Measurements from ENCODE around the gene PYY. TPM values are rescaled to one million over a fixed set of nuclear protein-coding genes. Genes with fewer than 3 reads are reported as not detected.

Gene PYY
- total RNA-seq, 1 donor from 2014 or later: not detected

- no peak for TF ChIP-seq CTCF (IDR thresholded peaks at IDR 0.05)
- Histone ChIP-seq H3K27ac (no peak overlapping the region), H3F3A (ENCODE audit: low read depth) (peaks cover 27% of the 10 kb centered on the region), H3K4me1 (no peaks in the 10 kb centered on the region), H2AFZ (replicated peaks) (no peak overlapping the region), H3K9me3 (ENCODE audit: low read depth) (no peaks in the 10 kb centered on the region), H4K20me1 (ENCODE audit: low read depth) (no peaks in the 10 kb centered on the region), H3K9ac (no peak overlapping the region), H3K79me2 (ENCODE audit: low read depth) (no peaks in the 10 kb centered on the region), H3K4me2 (no peak overlapping the region), H3K27me3 (peaks cover 62% of the 10 kb centered on the region), H3K36me3 (no peaks in the 10 kb centered on the region), H3K4me3 (no peak overlapping the region)
- peaks cover 16% of the 10 kb centered on the region for H3K4me1 Mint-ChIP-seq
- H3K27ac Mint-ChIP-seq: no peak overlapping the region
- H3K36me3 Mint-ChIP-seq: no peaks in the 10 kb centered on the region
- no peak for DNase-seq (ENCODE audit: low spot score)
- no peak overlapping the region for H3K4me3 Mint-ChIP-seq
- H3K9me3 Mint-ChIP-seq: no peaks in the 10 kb centered on the region
- peaks cover 54% of the 10 kb centered on the region for H3K27me3 Mint-ChIP-seq (ENCODE audit: insufficient read depth, low read depth)
Observed at GRCh38 chr17:43950554-43950953, 3.2 kb downstream of the PYY start.

- Mint-ChIP-seq H3K9me3 (no peaks in the 10 kb centered on the region), H3K4me1 (peaks cover 16% of the 10 kb centered on the region), H3K4me3 (no peak overlapping the region), H3K36me3 (no peaks in the 10 kb centered on the region), H3K27ac (no peak overlapping the region), H3K27me3 (ENCODE audit: insufficient read depth, low read depth) (peaks cover 51% of the 10 kb centered on the region)
- H3K4me2 ChIP-seq: no peak overlapping the region
- no peaks in the 10 kb centered on the region for H3K79me2 ChIP-seq (ENCODE audit: low read depth)
- H3K36me3 ChIP-seq: no peaks in the 10 kb centered on the region
- H3K9me3 ChIP-seq (ENCODE audit: low read depth): no peaks in the 10 kb centered on the region
- no peak overlapping the region for H3K9ac ChIP-seq
- H3K4me3 ChIP-seq: no peak overlapping the region
- H4K20me1 ChIP-seq (ENCODE audit: low read depth): no peaks in the 10 kb centered on the region
- no peak overlapping the region for H3K27ac ChIP-seq
- H2AFZ ChIP-seq (replicated peaks): no peak overlapping the region
- DNase-seq (ENCODE audit: low spot score): no peak
- peaks cover 54% of the 10 kb centered on the region for H3K27me3 ChIP-seq
- no peak for TF ChIP-seq EZH2 (IDR thresholded peaks at IDR 0.05)
- no peak for TF ChIP-seq CTCF (IDR thresholded peaks at IDR 0.05)
- no peak for TF ChIP-seq EZH2phosphoT487 (IDR thresholded peaks at IDR 0.05)
- H3K4me1 ChIP-seq: no peaks in the 10 kb centered on the region
- H3F3A ChIP-seq (ENCODE audit: low read depth): peaks cover 27% of the 10 kb centered on the region
Observed at GRCh38 chr17:43949781-43950180, 4.0 kb downstream of the PYY start.

GRCh38 chr17:43946781-43947180, 7.0 kb downstream of the PYY start:
- H4K20me1 ChIP-seq (ENCODE audit: low read depth): no peaks in the 10 kb centered on the region
- H3K9ac ChIP-seq: no peak overlapping the region
- no peaks in the 10 kb centered on the region for H3K9me3 Mint-ChIP-seq
- no peak overlapping the region for H3K27ac ChIP-seq
- no peak overlapping the region for H2AFZ ChIP-seq (replicated peaks)
- H3K36me3 Mint-ChIP-seq: no peaks in the 10 kb centered on the region
- no peaks in the 10 kb centered on the region for H3K4me1 ChIP-seq
- H3K4me1 Mint-ChIP-seq: peaks cover 9% of the 10 kb centered on the region
- no peak overlapping the region for H3K27ac Mint-ChIP-seq
- H3K27me3 Mint-ChIP-seq (ENCODE audit: insufficient read depth, low read depth): peaks cover 36% of the 10 kb centered on the region
- DNase-seq (ENCODE audit: low spot score): no peak
- H3K4me2 ChIP-seq: no peak overlapping the region
- H3F3A ChIP-seq (ENCODE audit: low read depth): peaks cover 5% of the 10 kb centered on the region
- TF ChIP-seq CTCF (IDR thresholded peaks at IDR 0.05) (no peak), EZH2 (IDR thresholded peaks at IDR 0.05) (no peak), EZH2phosphoT487 (IDR thresholded peaks at IDR 0.05) (no peak)
- peaks cover 24% of the 10 kb centered on the region for H3K27me3 ChIP-seq
- H3K9me3 ChIP-seq (ENCODE audit: low read depth): no peaks in the 10 kb centered on the region
- H3K4me3 Mint-ChIP-seq: no peak overlapping the region
- no peaks in the 10 kb centered on the region for H3K36me3 ChIP-seq
- H3K79me2 ChIP-seq (ENCODE audit: low read depth): no peaks in the 10 kb centered on the region
- no peak overlapping the region for H3K4me3 ChIP-seq

Data from neural progenitor cell (in vitro differentiated cells).